ENCODE results near the gene CTNS. TPM values are rescaled to one million over a fixed set of nuclear protein-coding genes. Genes with fewer than 3 reads are reported as not detected.

CTNS gene
- total RNA-seq, 1 experiment from 2014 or later = 7.9 TPM

DNA sequence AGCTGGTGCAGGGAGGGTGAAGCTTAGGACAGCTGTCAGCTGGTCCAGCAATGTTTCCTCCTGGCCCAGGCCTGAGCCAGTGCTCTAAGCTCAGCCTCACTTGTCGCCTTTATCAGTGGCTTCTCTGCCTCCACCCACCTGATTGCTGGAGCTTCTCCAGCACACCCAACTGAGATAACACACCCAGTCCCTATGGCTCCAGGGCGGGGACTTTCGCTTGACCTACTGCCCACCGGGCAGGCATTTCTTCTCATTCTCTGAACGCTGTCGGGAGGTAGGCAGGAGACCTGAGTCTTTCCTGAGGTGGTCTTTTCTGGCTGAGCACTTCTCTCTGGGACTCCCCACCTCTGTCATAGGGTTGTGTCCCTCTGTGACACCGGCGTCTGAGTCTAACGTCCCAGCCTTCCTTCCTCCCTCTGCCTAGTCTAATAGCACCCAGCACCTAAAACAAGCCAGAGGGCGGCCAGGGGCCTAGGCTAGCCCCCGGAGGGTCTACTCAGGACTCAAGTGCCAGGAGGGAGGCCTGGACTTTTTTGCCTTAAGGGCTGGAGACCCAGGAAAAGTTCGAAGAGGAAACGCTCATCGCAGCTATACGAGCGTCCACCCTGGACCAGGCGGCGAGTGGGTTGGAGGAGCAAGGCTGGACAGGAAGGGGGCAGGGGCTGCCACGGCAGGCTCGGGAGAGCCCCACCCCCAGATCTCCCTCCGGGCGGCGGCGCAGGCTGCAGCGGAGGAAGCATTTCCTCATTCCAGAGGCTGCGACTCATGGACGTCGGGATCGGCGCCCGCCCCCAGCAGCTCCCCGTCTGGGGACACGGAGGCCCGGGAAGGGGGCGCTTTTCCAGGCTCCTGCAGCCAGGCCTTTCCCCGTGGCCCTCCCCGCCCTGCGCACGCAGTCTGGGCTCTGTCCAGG lies 31.1 kb downstream of the CTNS start (continued):
- no peak for TF ChIP-seq EZH2 (IDR thresholded peaks at IDR 0.05)
- peak; percentile 38; the same call in 1 of the 2 replicates for TF ChIP-seq EGR1 (IDR thresholded peaks at IDR 0.05; ENCODE audit: low read depth)
- no peak for TF ChIP-seq CBX3 (IDR thresholded peaks at IDR 0.05; ENCODE audit: low read depth)
- no peak for TF ChIP-seq YY1 (IDR thresholded peaks at IDR 0.05; ENCODE audit: extremely low read depth, insufficient replicate concordance, low read depth, low read length)

DNA sequence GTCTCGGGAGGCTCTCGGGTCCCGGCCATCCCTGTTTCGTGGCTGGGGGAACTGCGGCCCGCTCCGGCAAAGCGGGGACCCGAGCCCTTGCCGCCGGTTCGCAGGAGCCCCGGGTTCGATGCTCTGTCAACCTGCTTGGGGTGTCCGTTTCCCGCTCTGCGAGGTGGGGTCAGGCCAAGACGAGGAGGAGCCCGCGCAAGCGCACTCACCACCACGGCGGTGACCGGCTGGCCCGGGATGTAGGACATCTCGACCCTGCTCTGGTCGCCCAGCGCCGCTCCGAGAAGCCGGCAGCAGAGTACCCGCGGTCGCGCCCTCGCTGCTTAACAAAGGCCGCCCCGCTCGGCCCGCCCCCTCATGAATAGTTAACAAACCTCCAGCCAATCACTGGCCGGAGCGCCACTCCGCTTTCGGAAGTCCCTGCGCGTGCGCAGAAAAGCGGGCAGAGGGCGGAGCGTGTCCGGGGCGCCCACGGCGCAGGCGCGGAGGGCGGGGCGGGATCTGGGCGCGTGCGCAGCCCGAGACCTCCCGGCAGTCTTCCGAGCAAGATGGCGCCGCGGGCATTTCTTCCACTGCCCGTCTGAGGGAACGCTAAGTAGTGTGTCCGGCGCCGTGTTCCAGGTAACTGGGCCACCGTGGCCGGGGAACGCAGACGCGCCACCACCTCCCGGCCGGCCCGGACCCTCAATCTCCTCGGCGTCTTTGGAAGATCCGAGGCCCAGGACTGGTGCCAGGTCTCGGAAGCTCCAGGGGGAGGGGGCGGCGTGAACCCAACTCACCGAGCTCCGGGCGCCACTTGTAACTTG lies 31.9 kb downstream of the CTNS start, which contains the start of the genes EMC6 and TAX1BP3:
TSS of gene EMC6 (plus strand) at position 534 of the 806 bp plus-strand sequence. CDS start 335 bp downstream, outside the sequence.
TSS of gene TAX1BP3 (minus strand) at position 300 of the 806 bp plus-strand sequence. CDS start at position 248, 52 bp downstream.
- RAD21 ChIA-PET (ENCODE audit: low non-redundant PET in 1 of 2, low total read pairs in 2 of 2, uncharacterized antibody in 2 of 2, unreplicated experiment in 2 of 2) = no interaction called here
- H3K27ac ChIP-seq (ENCODE audit: low read depth, low read length) = peak within 1 kb of the TSS; percentile 97
- peak; percentile 93 for DNase-seq (ENCODE audit: low read depth, low spot score)
- peak within 1 kb of the TSS; percentile 97 for H3K9ac ChIP-seq (ENCODE audit: low read length)
- H3K27me3 ChIP-seq (ENCODE audit: insufficient read depth, low read length) = no peaks in the 10 kb centered on the region
- H3K79me2 ChIP-seq (ENCODE audit: insufficient read depth, low read length) = peaks cover 42% of the 10 kb centered on the region
- no TSS peak for BruUV-seq (replicated peaks)
- peak; percentile 91 for ATAC-seq
- POLR2A ChIA-PET = interaction anchor here (0.7 to 1.8 kb wide), 4 partner anchors 9 to 92 kb away, joined by 3 to 5 read pairs (median 3); partner anchors contain the start of genes CTNS and SHPK
- peaks cover 8 to 20% of the 10 kb centered on the region in 2 experiments for H3K4me1 ChIP-seq (ENCODE audit: control insufficient read depth in 1 of 2, insufficient read depth in 2 of 2, low read length in 2 of 2)
- no peaks in the 10 kb centered on the region; the same call in 1 of the 2 replicates for H4K20me1 ChIP-seq (ENCODE audit: insufficient read depth)
- H3K36me3 ChIP-seq (ENCODE audit: control insufficient read depth in 1 of 2, insufficient read depth in 2 of 2, low read length in 2 of 2) = no peaks in the 10 kb centered on the region
- CTCF ChIA-PET = interaction anchor here (2.8 kb wide), 1 partner anchor 15 kb away, joined by 11 read pairs; no protein-coding TSS in a partner anchor
- no peaks in the 10 kb centered on the region for H3K9me2 ChIP-seq (ENCODE audit: insufficient read depth)
- H2AFZ ChIP-seq (ENCODE audit: low read depth, low read length, poor library complexity, severe bottlenecking) = no peak within 1 kb of the TSS
- peak; percentile 93 for TF ChIP-seq YY1 (IDR thresholded peaks at IDR 0.05; ENCODE audit: extremely low read depth, insufficient replicate concordance, low read depth, low read length)
- TF ChIP-seq POLR2AphosphoS5 (IDR thresholded peaks at IDR 0.05; ENCODE audit: low read depth, low read length) = peak; percentile 92
- peak; percentile 64; the same call in 1 of the 2 replicates for TF ChIP-seq ZFX (IDR thresholded peaks at IDR 0.05)
- peak; percentile 58 for TF ChIP-seq SP1 (IDR thresholded peaks at IDR 0.05; ENCODE audit: low read depth)
- TF ChIP-seq EGR1 (IDR thresholded peaks at IDR 0.05; ENCODE audit: low read depth) = peak; percentile 38
- no peak for TF ChIP-seq RAD21 (IDR thresholded peaks at IDR 0.05; ENCODE audit: low read depth)
- peak; percentile 33; the same call in 1 of the 2 replicates for TF ChIP-seq SIN3A (IDR thresholded peaks at IDR 0.05; ENCODE audit: low read depth)
- TF ChIP-seq, protein P1, sequence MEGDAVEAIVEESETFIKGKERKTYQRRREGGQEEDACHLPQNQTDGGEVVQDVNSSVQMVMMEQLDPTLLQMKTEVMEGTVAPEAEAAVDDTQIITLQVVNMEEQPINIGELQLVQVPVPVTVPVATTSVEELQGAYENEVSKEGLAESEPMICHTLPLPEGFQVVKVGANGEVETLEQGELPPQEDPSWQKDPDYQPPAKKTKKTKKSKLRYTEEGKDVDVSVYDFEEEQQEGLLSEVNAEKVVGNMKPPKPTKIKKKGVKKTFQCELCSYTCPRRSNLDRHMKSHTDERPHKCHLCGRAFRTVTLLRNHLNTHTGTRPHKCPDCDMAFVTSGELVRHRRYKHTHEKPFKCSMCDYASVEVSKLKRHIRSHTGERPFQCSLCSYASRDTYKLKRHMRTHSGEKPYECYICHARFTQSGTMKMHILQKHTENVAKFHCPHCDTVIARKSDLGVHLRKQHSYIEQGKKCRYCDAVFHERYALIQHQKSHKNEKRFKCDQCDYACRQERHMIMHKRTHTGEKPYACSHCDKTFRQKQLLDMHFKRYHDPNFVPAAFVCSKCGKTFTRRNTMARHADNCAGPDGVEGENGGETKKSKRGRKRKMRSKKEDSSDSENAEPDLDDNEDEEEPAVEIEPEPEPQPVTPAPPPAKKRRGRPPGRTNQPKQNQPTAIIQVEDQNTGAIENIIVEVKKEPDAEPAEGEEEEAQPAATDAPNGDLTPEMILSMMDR (IDR thresholded peaks at IDR 0.05 in 2 of 3, conservative IDR thresholded peaks at IDR 0.05 in 1 of 3; ENCODE audit: borderline replicate concordance in 1 of 3, insufficient read depth in 1 of 3, low read depth in 2 of 3, low read length in 2 of 3) = no peak
- TF ChIP-seq ZNF274 (IDR thresholded peaks at IDR 0.05; ENCODE audit: low read depth, low read length) = no peak
- TF ChIP-seq POLR2A (IDR thresholded peaks at IDR 0.05; ENCODE audit: borderline replicate concordance, extremely low read depth, insufficient read depth, insufficient read length) = peak; percentile 96
- TF ChIP-seq TCF7L2 (IDR thresholded peaks at IDR 0.05; ENCODE audit: borderline replicate concordance, extremely low read depth, insufficient read depth, insufficient read length) = peak; percentile 57
- H3K4me2 ChIP-seq (ENCODE audit: low read length) = peak within 1 kb of the TSS; percentile 74
- H3K9me3 ChIP-seq (ENCODE audit: control insufficient read depth in 1 of 2, insufficient read depth in 1 of 2, low read depth in 1 of 2, low read length in 2 of 2) = no peaks in the 10 kb centered on the region
- H3K4me3 ChIP-seq (replicated peaks in 1 of 2; ENCODE audit: low read depth in 1 of 2, low read length in 2 of 2) = peak within 1 kb of the TSS; percentile 74 to 96
- intact Hi-C loops (cut with micrococcal nuclease) = no loop called here

Data from HCT116 (cell line).